Fibroblast of mammary gland (primary cell): ENCODE measurements around the gene LRRC4C.

Experiments
- DNase-seq: peaks from one replicate; pipeline ENCODE4 v3.0.0-alpha.2; 2010; ENCODE audit warnings: low read depth
- H3K4me3 ChIP-seq: 2 replicates; pipeline ENCODE4 v1.5.1; 2011; ENCODE audit warnings: low read depth, mild to moderate bottlenecking, low read length, moderate library complexity; ENCODE audit not compliant: control insufficient read depth
- CTCF ChIP-seq: conservative IDR thresholded peaks from 2 replicates; pipeline ENCODE4 v1.5.1; 2011; ENCODE audit warnings: low read depth, low read length, inconsistent platforms; ENCODE audit not compliant: control insufficient read depth, insufficient read depth

The LRRC4C gene

DNA sequence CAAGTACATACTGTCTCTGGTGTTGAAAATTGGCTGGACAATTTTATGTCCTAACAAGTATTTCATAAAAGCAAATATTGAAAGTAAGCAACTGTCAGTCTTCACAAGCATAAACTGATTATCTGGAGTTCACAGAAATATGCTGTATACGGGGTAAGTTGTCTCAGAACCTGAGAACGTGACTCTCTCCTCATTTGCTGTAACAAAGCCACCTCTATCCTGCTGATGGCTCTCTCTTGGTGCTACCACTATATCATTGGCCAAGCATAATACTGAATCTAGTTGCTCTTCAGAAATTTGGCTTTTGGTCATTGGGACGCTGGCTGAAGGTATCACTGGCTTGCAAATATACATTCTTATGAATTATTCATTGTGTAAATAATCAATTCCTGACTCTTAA, 1078.0 kb downstream of the LRRC4C start:
- no peak for TF ChIP-seq CTCF
- no peak for DNase-seq
- H3K4me3 ChIP-seq, result no peak overlapping the region

DNA sequence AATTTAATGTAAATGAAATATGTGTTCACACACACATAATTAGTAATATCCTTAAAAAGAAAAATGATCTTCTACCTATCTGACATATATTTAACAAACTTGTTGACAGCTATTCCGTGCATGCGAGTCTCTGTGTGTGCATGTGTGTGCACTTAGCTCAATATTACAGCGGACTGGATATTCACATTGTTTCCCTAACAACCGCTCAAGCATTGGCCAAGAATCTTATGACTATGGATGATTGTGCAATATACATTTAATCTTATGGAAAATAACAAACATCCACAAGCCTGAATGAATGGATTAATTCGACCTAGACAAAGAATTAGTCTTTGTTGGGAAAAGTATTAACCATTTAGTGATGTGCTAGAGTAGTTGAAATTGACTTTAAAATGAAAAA, 1078.6 kb downstream of the LRRC4C start:
- no peak for TF ChIP-seq CTCF
- H3K4me3 ChIP-seq, result no peak overlapping the region
- DNase-seq, result peak; percentile 19

DNA sequence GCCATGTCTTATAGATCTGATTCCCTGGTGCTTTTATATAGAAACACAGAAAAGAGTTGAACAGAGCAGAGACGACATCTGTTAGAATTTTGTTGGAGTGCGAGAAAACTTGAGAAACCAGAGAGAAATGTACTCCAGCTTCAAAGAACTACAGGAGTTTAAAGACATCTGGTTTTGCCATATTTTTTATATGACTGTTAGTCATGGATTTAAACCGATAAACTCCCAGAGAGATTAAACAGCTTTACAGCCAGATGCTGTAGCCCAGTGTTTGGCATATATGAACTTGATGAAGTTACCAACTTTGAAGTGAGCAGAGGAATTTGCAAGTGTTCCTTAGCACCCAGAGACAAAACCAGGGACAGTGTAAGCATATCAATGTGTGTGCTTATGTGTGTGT, 1083.1 kb downstream of the LRRC4C start:
- peak; percentile 29 for DNase-seq
- H3K4me3 ChIP-seq, result no peak overlapping the region
- TF ChIP-seq CTCF, result no peak

DNA sequence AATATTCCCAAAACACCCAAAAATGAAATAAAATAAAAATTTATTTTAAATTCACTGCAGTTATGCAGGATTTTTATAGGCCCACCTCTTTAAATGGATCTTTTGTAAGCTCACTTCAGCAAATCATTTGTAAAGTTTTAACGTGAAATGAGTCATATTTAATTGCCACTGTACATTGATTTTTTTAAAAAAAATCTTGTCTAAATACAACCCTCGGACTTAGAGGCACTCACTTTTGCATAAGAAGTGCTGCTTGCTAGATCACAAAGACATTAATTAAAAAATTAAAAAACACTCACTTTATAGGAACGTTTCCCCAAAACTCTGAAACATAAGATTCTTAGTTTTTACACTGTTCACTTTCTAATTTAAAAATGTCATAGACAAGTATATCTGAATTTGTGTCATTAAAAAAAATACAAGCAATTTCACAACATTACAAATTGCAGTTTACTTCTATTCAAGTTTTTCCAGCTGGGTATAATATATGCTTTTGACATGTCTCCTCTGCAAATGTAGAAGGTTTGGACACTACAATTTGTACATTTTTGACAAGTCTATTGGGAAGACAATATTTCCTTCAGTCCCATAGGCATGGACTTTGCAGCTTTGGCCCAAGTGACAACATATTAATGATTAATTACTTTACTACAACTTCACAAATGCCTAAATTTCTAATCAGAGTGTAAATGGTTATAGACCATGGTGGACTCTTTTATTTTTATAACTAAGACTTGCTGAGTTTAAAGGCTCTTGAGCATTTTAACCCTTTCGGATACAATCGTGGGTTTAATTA, 1088.4 kb downstream of the LRRC4C start:
- TF ChIP-seq CTCF, result no peak
- DNase-seq, result no peak
- no peak overlapping the region for H3K4me3 ChIP-seq

GRCh38 chr11:40360206-40360798, 1099.2 kb downstream of the LRRC4C start:
- no peak overlapping the region for H3K4me3 ChIP-seq
- TF ChIP-seq CTCF, result no peak
- no peak for DNase-seq

DNA sequence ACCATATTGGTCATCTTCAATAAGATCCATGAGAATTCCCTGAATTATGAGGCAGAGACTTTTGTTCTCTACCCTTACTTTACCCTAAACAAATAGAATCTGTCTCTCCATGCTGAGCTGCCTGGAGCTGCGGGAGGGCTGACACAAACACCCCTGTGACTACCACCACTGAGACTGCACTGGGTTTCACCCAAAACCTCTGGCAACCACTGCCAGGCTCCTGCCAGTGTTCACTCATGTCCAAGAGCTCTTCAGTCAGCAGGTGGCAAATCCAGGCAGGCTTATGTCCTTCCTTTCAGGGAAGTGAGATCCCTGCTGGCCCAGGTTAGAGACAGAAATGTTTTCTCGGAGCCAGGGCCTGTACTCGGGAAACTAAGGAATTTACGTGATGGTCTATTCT, 1105.3 kb downstream of the LRRC4C start:
- TF ChIP-seq CTCF, result no peak
- DNase-seq, result no peak
- no peak overlapping the region for H3K4me3 ChIP-seq
